Karpas-422 (cell line): ENCODE measurements around the gene FAM13A. TPM values are rescaled to one million over a fixed set of nuclear protein-coding genes. Genes with fewer than 3 reads are reported as not detected.

ENCODE experiments used
- DNase-seq: peaks from one replicate; pipeline ENCODE4 v3.0.0-alpha.2; 2015
- H2AFZ ChIP-seq: fragments of 200-600 bp; sonication (generic); 2 replicates; pipeline ENCODE4 v1.6.1; 2014; ENCODE audit warnings: antibody characterized with exemption, low read length, mixed read lengths
- H3K27ac ChIP-seq: fragments of 200-600 bp; sonication (generic); 2 replicates; pipeline ENCODE4 v1.5.1; 2014; ENCODE audit warnings: mild to moderate bottlenecking, low read length, moderate library complexity
- H3K27me3 ChIP-seq: fragments of 200-600 bp; sonication (generic); 2 replicates; pipeline ENCODE4 v1.6.1; 2014; ENCODE audit warnings: low read length, mixed read lengths
- H3K36me3 ChIP-seq: fragments of 200-600 bp; sonication (generic); 2 replicates; pipeline ENCODE4 v1.6.1; 2014; ENCODE audit warnings: low read length, mixed read lengths; ENCODE audit not compliant: insufficient read depth
- H3K4me1 ChIP-seq: fragments of 200-600 bp; sonication (generic); 2 replicates; pipeline ENCODE4 v1.6.1; 2014; ENCODE audit warnings: mild to moderate bottlenecking, low read length, mixed read lengths
- H3K4me2 ChIP-seq: fragments of 200-600 bp; sonication (generic); 2 replicates; pipeline ENCODE4 v1.6.1; 2014; ENCODE audit warnings: low read length, low read depth, mild to moderate bottlenecking; ENCODE audit not compliant: poor library complexity, severe bottlenecking
- H3K4me3 ChIP-seq: fragments of 200-600 bp; sonication (generic); 2 replicates; pipeline ENCODE4 v1.5.1; 2014; ENCODE audit warnings: mild to moderate bottlenecking, antibody characterized with exemption, low read length, mixed read lengths
- H3K79me2 ChIP-seq: fragments of 200-600 bp; sonication (generic); 2 replicates; pipeline ENCODE4 v1.6.1; 2014; ENCODE audit warnings: mild to moderate bottlenecking, low read length, mixed read lengths
- H3K9ac ChIP-seq: fragments of 200-600 bp; sonication (generic); 2 replicates; pipeline ENCODE4 v1.6.0; 2014; ENCODE audit warnings: low read length
- H3K9me2 ChIP-seq: fragments of 200-600 bp; sonication (generic), shearing (Covaris generic); replicated peaks from 2 replicates; pipeline ENCODE4 v1.6.0; 2014; ENCODE audit warnings: mild to moderate bottlenecking, low read length, moderate library complexity; ENCODE audit not compliant: insufficient read depth
- H3K9me3 ChIP-seq: fragments of 300-700, 200-600 bp; sonication (generic); 2 replicates; pipeline ENCODE4 v1.6.1; 2014; ENCODE audit warnings: low read length, mixed read lengths
- H4K20me1 ChIP-seq: fragments of 200-600 bp; sonication (generic); 2 replicates; pipeline ENCODE4 v1.6.1; 2014; ENCODE audit warnings: mild to moderate bottlenecking, antibody characterized with exemption, low read length, low read depth; ENCODE audit not compliant: insufficient read depth
- total RNA-seq: library from RNA; depleted of rRNA; stranded (reverse); fragments of >200 nt; shearing (Covaris generic); gene quantifications from 2 replicates; pipeline ENCODE4 v1.2.3, GENCODE V29; 2014; ENCODE audit warnings: low replicate concordance

Gene FAM13A
- total RNA-seq, 1 experiment from 2014 or later, result 0.30 TPM

- no peak overlapping the region for H3K9ac ChIP-seq
- H3K9me3 ChIP-seq, result no peaks in the 10 kb centered on the region
- H3K27ac ChIP-seq, result no peak overlapping the region
- no peaks in the 10 kb centered on the region for H3K79me2 ChIP-seq
- H2AFZ ChIP-seq, result no peak overlapping the region
- no peaks in the 10 kb centered on the region for H3K36me3 ChIP-seq
- no peak overlapping the region for H3K4me3 ChIP-seq
- H3K4me1 ChIP-seq, result no peaks in the 10 kb centered on the region
- no peaks in the 10 kb centered on the region for H3K9me2 ChIP-seq
- H4K20me1 ChIP-seq, result no peaks in the 10 kb centered on the region
- no peak for DNase-seq
- H3K4me2 ChIP-seq, result no peak overlapping the region
- H3K27me3 ChIP-seq, result no peaks in the 10 kb centered on the region; the same call in 1 of the 2 replicates
Measured at GRCh38 chr4:88746206-88746605, 310.8 kb downstream of the FAM13A start.

DNA sequence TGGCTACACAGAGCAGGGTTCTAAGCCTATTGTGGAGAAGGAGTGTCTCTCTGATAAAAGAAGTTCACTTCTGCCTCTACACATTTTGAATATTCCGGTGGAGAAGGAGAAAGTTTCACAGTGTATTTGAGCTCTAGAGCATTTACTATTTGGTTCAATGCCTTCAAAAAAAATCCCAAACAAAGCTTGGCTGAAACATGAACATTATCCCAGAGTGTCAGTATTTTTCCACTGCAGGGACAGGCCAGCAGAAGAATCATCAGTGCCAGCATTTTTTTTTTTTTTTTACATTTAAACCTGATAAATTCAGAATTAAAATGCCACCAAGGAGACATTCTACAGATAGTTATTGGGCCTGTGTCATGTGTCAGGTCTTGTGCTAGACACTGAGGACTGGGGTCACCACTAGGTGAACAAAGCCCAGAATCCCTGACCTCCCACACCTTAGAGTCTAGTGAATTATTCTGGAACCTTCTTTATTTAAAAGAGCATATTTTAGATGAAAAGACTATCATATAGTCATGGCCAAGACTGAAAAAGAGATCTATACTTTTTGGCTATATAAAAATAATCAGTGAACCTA lies 311.3 kb downstream of the FAM13A start:
- H3K4me3 ChIP-seq, result no peak overlapping the region
- no peaks in the 10 kb centered on the region for H3K36me3 ChIP-seq
- H3K27me3 ChIP-seq, result no peaks in the 10 kb centered on the region; the same call in 1 of the 2 replicates
- no peak overlapping the region for H3K4me2 ChIP-seq
- no peaks in the 10 kb centered on the region for H3K79me2 ChIP-seq
- H3K9me2 ChIP-seq, result no peaks in the 10 kb centered on the region
- no peaks in the 10 kb centered on the region for H4K20me1 ChIP-seq
- no peaks in the 10 kb centered on the region for H3K9me3 ChIP-seq
- no peak overlapping the region for H3K27ac ChIP-seq
- no peak overlapping the region for H2AFZ ChIP-seq
- no peak for DNase-seq
- no peaks in the 10 kb centered on the region for H3K4me1 ChIP-seq
- H3K9ac ChIP-seq, result no peak overlapping the region

DNA sequence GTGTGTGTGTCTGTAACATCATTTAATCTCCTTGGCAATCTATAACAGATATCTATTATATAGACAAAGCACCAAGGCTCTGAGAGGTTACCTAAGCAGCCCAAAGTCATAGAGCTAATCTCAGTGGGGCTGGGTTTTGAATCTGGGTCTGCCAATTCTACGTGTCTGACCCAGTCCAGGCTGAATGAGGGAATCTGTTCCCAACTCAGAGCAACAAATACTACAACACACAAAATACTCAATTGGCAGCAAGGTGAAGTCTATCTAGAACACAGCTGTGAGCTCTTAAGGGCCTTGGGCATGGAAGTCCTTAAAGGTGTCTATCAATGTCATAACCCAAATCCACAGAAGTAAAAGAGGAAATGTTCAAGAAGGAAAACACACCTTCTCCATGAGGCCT lies 311.8 kb downstream of the FAM13A start:
- Histone ChIP-seq H4K20me1 (no peaks in the 10 kb centered on the region), H3K79me2 (no peaks in the 10 kb centered on the region), H3K36me3 (no peaks in the 10 kb centered on the region), H3K27me3 (no peaks in the 10 kb centered on the region; the same call in 1 of the 2 replicates), H3K27ac (no peak overlapping the region), H3K4me2 (no peak overlapping the region), H3K4me1 (no peaks in the 10 kb centered on the region), H3K9me2 (no peaks in the 10 kb centered on the region), H2AFZ (no peak overlapping the region), H3K9ac (no peak overlapping the region), H3K9me3 (no peaks in the 10 kb centered on the region), H3K4me3 (no peak overlapping the region)
- no peak for DNase-seq

DNA sequence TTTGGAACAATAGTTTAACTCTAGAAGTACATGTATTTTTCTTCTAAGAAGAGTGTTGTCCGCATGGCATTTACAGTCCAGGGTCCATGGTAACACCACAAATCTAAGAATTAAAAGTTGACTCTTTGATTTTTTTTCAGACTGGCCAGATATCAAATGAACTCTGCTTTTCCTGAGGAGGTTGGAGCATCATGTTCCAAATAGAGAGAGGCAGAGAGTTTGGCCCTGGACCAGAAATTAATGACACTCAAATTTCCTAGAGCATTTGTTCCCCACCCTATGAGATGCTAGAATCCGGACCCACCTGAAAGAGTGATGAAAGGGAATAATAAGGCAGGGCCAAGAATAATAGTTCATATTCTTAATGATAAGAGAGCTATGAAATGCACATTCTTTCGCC lies 312.4 kb downstream of the FAM13A start:
- no peaks in the 10 kb centered on the region for H3K79me2 ChIP-seq
- no peak for DNase-seq
- no peak overlapping the region for H3K27ac ChIP-seq
- no peaks in the 10 kb centered on the region for H3K4me1 ChIP-seq
- H3K4me3 ChIP-seq, result no peak overlapping the region
- no peak overlapping the region for H3K9ac ChIP-seq
- no peak overlapping the region for H3K4me2 ChIP-seq
- H4K20me1 ChIP-seq, result no peaks in the 10 kb centered on the region
- H3K27me3 ChIP-seq, result no peaks in the 10 kb centered on the region; the same call in 1 of the 2 replicates
- no peaks in the 10 kb centered on the region for H3K9me3 ChIP-seq
- no peaks in the 10 kb centered on the region for H3K36me3 ChIP-seq
- no peaks in the 10 kb centered on the region for H3K9me2 ChIP-seq
- no peak overlapping the region for H2AFZ ChIP-seq

DNA sequence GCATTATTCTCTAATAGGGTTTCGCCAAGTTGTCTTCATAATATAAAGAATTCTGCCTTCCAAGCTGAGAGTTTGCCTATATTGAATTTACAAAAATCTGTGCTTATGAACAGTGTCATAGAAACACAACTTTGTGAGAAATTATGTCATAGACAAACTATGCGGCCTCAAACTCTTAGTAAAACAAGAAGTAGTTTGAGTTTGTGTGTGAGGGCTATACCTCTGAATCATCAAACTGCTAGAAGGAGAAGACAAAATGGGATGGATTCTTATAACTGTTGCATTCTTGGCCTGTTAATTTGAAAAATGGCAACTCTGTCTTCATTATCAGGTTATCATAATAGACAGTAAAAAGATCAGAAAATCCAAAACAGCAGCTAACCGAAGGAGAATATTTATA lies 313.3 kb downstream of the FAM13A start:
- Histone ChIP-seq H3K4me2 (no peak overlapping the region), H3K4me1 (no peaks in the 10 kb centered on the region), H3K9me2 (no peaks in the 10 kb centered on the region), H3K9ac (no peak overlapping the region), H3K79me2 (no peaks in the 10 kb centered on the region), H3K27me3 (no peaks in the 10 kb centered on the region; the same call in 1 of the 2 replicates), H3K9me3 (no peaks in the 10 kb centered on the region), H2AFZ (no peak overlapping the region), H3K36me3 (no peaks in the 10 kb centered on the region), H3K4me3 (no peak overlapping the region), H3K27ac (no peak overlapping the region), H4K20me1 (no peaks in the 10 kb centered on the region)
- no peak for DNase-seq

DNA sequence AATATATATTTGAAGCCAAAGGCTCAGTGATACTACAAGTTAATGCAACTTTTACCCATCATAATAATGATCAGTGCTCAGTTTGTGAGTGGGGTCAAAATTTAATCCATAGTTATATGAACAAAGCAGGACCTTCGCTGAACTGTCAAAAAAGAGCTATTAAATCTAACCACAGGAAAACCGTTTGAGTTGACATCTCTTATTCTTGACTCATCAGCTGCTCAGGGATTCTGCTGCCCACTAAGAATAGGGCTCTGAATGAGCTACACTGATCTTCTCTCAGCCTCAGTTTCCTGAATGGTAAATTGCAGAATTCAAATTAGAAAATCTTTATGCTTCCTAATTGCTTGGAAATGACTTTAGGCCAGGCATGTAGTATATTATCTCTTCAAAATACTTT lies 314.4 kb downstream of the FAM13A start:
- no peak overlapping the region for H3K9ac ChIP-seq
- H4K20me1 ChIP-seq, result no peaks in the 10 kb centered on the region
- no peak overlapping the region for H3K4me2 ChIP-seq
- no peak overlapping the region for H3K27ac ChIP-seq
- no peaks in the 10 kb centered on the region; the same call in 1 of the 2 replicates for H3K27me3 ChIP-seq
- no peaks in the 10 kb centered on the region for H3K4me1 ChIP-seq
- no peak overlapping the region for H3K4me3 ChIP-seq
- no peak overlapping the region for H2AFZ ChIP-seq
- no peaks in the 10 kb centered on the region for H3K9me3 ChIP-seq
- no peaks in the 10 kb centered on the region for H3K9me2 ChIP-seq
- no peaks in the 10 kb centered on the region for H3K79me2 ChIP-seq
- DNase-seq, result no peak
- no peaks in the 10 kb centered on the region for H3K36me3 ChIP-seq

- Histone ChIP-seq H3K4me2 (no peak overlapping the region), H2AFZ (no peak overlapping the region)
Measured at GRCh38 chr4:88738180-88738579, 318.8 kb downstream of the FAM13A start.

DNA sequence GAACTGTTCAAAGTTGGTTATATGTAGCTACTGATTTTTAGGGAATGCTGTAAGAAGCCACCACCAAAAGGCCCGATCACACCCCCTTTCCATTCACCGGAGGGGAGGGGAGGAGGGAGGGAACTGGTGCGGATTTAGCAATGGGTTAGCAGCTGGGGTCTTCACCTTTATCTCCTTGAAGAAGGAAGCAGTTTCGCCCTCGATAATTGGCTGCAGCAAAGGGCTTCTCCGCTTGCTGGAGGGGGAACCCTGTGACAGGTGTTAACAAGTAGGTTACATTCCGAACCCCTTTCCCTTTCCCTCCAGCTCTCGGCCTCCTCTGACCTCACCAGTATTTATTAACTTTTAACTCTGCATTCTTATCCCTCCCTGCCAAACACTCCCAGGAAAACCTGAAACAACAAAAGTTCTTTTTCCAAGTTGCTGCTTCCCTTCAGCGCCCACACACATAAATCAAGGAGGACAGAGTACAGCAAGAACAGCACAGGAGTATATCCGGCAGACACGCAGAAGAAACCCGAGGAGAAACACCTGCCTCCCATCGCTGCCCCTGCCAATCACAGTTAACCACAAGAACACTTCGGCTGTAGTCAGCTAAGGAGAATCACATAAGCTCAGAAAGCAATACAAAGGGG lies 319.6 kb downstream of the FAM13A start:
- H3K4me1 ChIP-seq, result no peaks in the 10 kb centered on the region

More at GRCh38 chr4:88738180-88738579, 318.8 kb downstream of the FAM13A start:
- Histone ChIP-seq H3K4me3 (no peak overlapping the region), H3K27me3 (no peaks in the 10 kb centered on the region; the same call in 1 of the 2 replicates), H3K36me3 (no peaks in the 10 kb centered on the region), H3K9ac (no peak overlapping the region), H3K27ac (no peak overlapping the region), H3K9me2 (no peaks in the 10 kb centered on the region), H4K20me1 (no peaks in the 10 kb centered on the region), H3K79me2 (no peaks in the 10 kb centered on the region), H3K9me3 (no peaks in the 10 kb centered on the region), H3K4me1 (no peaks in the 10 kb centered on the region)
- no peak for DNase-seq

More for the DNA sequence above, 319.6 kb downstream of the FAM13A start:
- H4K20me1 ChIP-seq, result no peaks in the 10 kb centered on the region
- H3K36me3 ChIP-seq, result no peaks in the 10 kb centered on the region
- H3K9me2 ChIP-seq, result no peaks in the 10 kb centered on the region
- H3K4me3 ChIP-seq, result no peak overlapping the region
- H3K9ac ChIP-seq, result no peak overlapping the region
- no peaks in the 10 kb centered on the region; the same call in 1 of the 2 replicates for H3K27me3 ChIP-seq
- DNase-seq, result no peak
- H3K27ac ChIP-seq, result no peak overlapping the region
- H3K9me3 ChIP-seq, result no peaks in the 10 kb centered on the region
- no peaks in the 10 kb centered on the region for H3K79me2 ChIP-seq
- no peak overlapping the region for H2AFZ ChIP-seq
- H3K4me2 ChIP-seq, result no peak overlapping the region
